PC-9 (cell line): ENCODE data around the gene FGF22.

Experiments
- EZH2 ChIP-seq: fragments of 200-600 bp; sonication (generic); IDR thresholded peaks from 2 replicates; pipeline ENCODE4 v1.8.0; 2017; ENCODE audit warnings: antibody characterized with exemption, low read depth
- TF ChIP-seq, protein P1 (sequence below): fragments of 200-600 bp; sonication (generic); conservative IDR thresholded peaks from 2 replicates; pipeline ENCODE4 v1.6.1; 2017; ENCODE audit warnings: mixed run types, antibody characterized with exemption, mild to moderate bottlenecking, moderate library complexity

DNA sequence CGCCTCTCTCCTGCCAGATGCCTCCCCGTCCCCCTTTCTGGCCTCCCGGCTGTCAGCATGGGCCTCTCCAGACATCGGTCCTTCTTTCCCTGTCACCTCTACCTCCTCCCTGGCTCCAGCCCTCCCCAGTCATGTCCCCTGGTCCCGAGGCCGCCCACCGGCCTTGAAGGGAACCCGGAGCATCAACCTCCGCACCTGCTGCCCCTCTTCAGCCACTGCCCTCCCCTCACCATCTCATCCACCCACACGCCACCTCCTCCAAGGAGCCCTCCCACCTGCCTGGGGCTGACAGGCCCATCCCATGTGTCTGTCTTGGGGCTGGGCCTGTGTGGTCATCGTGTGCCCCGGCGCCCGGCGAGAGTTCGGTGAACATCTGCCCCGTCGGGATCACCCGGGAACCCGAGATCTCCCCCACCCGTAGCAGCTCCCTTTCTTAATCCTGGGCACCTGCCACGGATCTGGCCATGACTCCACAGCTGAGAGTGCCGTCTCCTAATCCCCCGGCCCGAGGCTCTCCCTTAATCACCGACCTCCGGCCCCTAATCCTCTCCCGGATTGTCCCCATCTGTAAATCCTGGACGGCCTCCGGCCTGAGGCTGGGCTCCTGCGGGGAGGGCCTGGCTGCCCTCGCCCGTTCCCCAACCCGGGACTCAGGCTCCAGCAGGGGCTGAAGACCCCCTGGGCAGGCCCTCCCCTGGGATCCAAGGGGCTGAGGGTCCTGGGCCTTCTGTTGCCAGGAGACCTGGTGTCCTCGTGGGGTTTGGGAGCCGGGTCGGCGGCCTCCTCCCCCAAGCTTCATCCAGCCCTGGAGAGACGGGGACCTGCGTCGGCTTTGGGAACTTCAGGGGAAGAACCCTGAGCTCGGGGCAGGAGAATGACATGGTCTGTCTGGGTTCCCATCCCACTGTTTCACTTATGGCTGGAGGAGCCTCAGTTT is 44.1 kb upstream of the FGF22 start:
- TF ChIP-seq, protein P1, sequence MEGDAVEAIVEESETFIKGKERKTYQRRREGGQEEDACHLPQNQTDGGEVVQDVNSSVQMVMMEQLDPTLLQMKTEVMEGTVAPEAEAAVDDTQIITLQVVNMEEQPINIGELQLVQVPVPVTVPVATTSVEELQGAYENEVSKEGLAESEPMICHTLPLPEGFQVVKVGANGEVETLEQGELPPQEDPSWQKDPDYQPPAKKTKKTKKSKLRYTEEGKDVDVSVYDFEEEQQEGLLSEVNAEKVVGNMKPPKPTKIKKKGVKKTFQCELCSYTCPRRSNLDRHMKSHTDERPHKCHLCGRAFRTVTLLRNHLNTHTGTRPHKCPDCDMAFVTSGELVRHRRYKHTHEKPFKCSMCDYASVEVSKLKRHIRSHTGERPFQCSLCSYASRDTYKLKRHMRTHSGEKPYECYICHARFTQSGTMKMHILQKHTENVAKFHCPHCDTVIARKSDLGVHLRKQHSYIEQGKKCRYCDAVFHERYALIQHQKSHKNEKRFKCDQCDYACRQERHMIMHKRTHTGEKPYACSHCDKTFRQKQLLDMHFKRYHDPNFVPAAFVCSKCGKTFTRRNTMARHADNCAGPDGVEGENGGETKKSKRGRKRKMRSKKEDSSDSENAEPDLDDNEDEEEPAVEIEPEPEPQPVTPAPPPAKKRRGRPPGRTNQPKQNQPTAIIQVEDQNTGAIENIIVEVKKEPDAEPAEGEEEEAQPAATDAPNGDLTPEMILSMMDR = no peak
- no peak for TF ChIP-seq EZH2
